GM10847 (cell line): Measurements from ENCODE around the gene NQO2.

Experiments used
- POLR2A ChIP-seq: IDR thresholded peaks from 2 replicates; pipeline ENCODE4 v1.6.1; 2011; ENCODE audit not compliant: insufficient read length; ENCODE audit errors: extremely low read depth

NQO2 gene

DNA sequence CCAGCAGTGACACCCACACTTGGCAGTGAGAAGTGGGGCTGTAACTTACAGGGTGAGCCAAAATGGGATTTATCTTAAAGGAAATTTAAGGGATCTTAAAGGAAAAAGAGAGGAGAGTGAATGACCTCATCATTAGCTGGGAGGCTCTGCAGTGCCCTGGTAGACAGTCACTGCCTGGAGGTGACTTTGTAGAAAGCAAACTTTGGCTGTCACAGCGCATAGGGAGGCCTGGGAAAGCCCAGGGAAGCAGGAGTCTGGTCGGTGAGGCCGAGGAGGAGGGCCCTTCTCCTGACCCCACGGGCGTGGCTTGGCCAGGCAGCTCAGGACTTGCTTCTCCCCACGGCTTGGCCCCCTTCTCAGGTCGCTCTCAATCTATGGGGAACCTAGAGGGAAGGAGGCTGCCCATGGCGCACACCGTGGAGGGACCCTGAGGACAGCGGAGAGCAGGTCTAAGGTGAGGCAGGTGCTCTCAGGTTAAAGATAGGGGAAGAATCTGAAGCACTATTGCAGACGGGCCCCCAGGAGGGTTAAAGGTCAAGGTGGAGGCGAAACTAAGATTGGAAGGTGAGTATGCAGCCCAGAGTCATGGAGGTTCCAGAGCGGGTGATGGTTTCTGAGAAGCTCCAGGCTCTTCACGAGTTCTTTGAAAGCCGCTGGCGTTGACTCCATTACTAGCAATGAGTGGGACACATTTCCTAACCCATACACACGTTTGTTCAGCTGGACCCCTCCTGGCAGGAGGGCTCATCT lies 53.0 kb downstream of the NQO2 start:
- no peak for TF ChIP-seq POLR2A

DNA sequence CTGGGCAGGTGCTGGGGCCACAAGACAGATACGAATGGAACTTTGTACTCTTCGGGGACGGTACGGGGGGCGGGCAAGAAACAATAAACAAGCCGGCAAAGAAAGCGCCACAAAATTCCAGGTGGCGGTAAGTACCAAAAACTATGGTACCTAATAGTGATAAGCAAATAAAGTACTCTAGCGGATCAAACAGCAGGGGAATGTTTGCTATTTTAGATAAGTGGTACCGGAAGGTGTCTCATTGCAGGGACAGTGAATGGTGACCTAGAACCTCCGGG lies 53.5 kb downstream of the NQO2 start:
- TF ChIP-seq POLR2A = no peak

- TF ChIP-seq POLR2A = no peak
Observed at GRCh38 chr6:3057063-3057770, 57.5 kb downstream of the NQO2 start.

DNA sequence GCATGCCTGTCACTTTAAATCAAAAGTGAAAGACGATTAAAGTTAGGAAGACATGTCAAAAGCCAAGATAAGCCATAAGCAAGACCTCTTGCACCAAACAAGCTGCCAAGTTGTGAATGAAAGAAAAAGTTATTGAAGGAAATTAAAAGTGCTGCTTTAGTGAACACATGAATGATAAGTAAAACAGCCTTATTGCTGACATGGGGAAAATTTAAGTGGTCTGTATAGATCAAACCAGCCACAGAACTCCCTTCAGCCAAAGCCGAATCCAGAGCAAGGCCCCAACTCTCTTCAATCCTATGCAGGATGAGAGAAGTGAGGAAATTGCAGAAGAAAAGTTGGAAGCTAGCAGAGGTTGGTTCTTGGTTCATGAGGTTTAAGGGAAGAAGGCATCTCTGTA lies 59.3 kb downstream of the NQO2 start:
- no peak for TF ChIP-seq POLR2A

DNA sequence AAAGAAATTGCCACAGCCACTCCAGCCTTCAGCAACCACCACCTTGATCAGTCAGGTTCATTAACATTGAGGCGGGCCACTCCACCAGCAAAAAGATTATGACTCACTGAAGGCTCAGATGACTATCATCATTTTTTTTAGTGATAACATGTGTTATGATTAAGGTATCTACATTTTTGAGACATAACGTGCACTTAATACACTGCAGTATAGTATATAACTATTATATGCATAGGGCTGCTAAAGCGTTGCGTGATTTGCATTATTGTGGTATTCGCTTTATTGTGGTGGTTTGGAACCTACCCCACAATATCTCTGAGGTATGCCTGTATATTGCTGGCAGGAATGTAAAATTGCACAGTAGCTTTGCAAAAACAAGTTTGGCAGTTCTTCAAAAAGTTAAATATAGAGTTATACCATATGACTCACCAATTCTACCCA lies 61.8 kb downstream of the NQO2 start:
- no peak for TF ChIP-seq POLR2A

DNA sequence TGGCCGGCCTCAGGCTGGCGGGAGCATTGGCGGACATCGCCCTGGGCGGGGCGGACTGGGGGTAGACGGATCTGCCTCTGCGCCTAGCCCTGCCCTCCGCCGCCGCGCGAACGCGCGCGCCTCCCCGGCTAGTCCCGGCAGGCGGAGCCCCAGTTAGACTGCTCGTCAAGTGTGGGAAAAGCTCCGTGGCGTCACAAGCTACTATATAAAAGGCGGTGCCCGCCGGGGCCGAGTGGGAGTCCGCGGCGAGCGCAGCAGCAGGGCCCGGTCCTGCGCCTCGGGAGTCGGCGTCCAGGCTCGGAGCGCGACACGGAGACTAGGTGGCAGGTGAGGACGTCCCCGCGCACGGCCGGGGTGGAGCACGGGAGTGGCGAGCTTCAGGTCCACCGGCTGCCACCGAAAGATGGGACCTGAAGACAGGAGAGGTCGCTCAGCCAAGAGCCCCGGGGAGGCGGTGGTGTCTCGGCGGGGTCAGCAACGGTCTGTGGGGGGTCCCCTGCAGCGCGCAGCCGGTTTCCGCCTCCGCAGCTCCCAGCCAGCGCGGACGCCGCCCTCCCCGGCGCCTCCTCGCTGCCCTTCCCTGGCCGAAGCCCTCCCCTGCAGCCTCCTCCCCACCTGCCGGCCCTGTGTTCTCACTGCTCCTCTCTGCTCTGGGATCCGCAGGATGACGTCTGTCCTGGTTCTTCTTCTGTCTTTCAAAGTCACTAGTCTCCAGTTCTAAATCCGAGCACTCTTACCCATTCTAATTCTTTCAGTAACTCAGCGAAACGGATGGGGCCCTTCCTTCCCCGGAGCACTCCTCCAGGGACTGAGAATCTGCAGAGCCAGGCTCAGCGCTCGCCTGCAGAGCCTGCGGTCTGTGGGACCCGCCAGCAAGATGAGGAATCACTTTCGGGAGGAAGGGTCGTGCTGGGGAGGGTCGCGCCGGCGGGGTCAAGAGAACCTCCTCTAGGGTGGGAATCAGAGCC lies 64.3 kb downstream of the NQO2 start:
- TF ChIP-seq POLR2A = peak; percentile 76

DNA sequence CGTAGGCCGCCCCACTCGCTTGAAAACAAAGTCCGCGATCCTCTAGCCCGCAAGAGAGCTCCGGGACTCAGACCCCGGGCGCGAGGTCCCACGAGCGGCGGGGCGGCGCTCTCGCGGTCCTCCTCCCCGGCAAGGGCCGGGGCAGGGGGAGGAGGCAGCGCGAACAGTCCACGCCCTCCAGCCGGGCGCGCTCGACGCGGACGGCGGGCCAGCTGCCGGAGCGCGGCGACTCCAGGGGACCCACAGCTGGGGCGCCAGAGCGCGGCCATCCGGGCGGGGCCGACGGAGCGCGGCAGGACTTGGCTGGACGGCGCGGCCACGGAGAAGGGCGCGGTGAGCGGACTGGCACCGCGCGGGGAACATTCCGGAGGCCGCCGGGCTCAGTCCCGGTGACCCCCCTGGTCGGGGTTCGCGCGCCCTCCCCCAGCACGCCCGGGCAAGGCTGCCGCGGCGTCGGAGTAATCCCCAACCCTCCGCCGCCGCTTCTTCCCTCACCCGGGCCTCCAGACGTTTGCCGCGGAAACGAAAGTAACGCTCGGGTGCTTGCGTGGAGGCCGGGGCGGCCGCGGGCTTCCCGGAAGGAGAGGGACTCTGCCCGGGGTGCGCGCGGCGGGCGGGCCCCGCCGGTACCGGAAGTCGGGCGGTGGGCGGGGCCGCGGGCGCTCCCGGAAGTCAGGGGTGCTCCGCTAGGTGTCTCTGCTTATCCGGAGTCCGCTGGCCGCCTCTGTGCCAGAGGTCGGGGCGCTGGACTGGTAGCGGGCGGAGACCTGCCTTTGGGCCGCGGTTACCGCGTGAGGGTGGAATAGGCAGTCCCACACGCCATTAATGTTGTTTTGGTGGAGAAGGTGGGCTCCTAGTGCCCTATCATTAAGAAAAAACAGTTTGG lies 68.9 kb downstream of the NQO2 start, which contains the start of gene RIPK1:
TSS of gene RIPK1 (plus strand) at position 166 of the 886 bp plus-strand sequence. CDS start 8,330 bp downstream, outside the sequence.
- peak; percentile 88 for TF ChIP-seq POLR2A
